DMS79 (cell line): ENCODE measurements around the gene RASA1.
A peak's percentile ranks its signal among the peaks of the same experiment; 100 is the strongest.
"Not testable (repeated sequence)": the region's sequence is repeated elsewhere in the genome, so short reads cannot be mapped to it uniquely, and the experiment has no call there.

ENCODE experiments used
- DNase-seq: peaks from one replicate; lab custom pipeline; 2025; lab: John Stamatoyannopoulos, UW

RASA1 gene

GRCh38 chr5:87267574-87268125, at the start of gene RASA1:
Gene RASA1, plus strand, starts transcription at chr5:87267883. Its CDS starts 569 bp downstream, at chr5:87268452.
- DNase-seq, result peak; percentile 70

- no peak for DNase-seq
These were observed 37.9 kb upstream of the RASA1 start for GRCh38 chr5:87229780-87230179.

GRCh38 chr5:87231037-87231808, 36.5 kb upstream of the RASA1 start:
- DNase-seq, result no peak

GRCh38 chr5:87233143-87233542, 34.5 kb upstream of the RASA1 start:
- DNase-seq, result no peak

GRCh38 chr5:87241555-87241954, 26.1 kb upstream of the RASA1 start:
- no peak for DNase-seq

- no peak for DNase-seq
These were observed 25.4 kb upstream of the RASA1 start for GRCh38 chr5:87242242-87242641.

- no peak for DNase-seq
These were observed 24.4 kb upstream of the RASA1 start for GRCh38 chr5:87243161-87243844.

GRCh38 chr5:87245451-87245850, 22.2 kb upstream of the RASA1 start:
- DNase-seq, result no peak

GRCh38 chr5:87246061-87246460, 21.6 kb upstream of the RASA1 start:
- no peak for DNase-seq

GRCh38 chr5:87252283-87252605, 15.4 kb upstream of the RASA1 start:
- DNase-seq, result no peak

- no peak for DNase-seq
These were observed 13.6 kb upstream of the RASA1 start for GRCh38 chr5:87254035-87254434.

- DNase-seq, result no peak
These were observed 9.2 kb upstream of the RASA1 start for GRCh38 chr5:87258507-87258906.

GRCh38 chr5:87260604-87261192, 7.0 kb upstream of the RASA1 start:
- DNase-seq, result no peak

- no peak for DNase-seq
These were observed 4.2 kb upstream of the RASA1 start for GRCh38 chr5:87263498-87263897.

GRCh38 chr5:87266914-87267573, 639 bp upstream of the RASA1 start:
- no peak for DNase-seq

- DNase-seq, result no peak
These were observed 665 bp downstream of the RASA1 start for GRCh38 chr5:87268126-87268969.

GRCh38 chr5:87268970-87269377, 1.3 kb downstream of the RASA1 start:
- DNase-seq, result no peak

GRCh38 chr5:87270888-87271287, 3.2 kb downstream of the RASA1 start:
- DNase-seq, result not testable (repeated sequence)

- no peak for DNase-seq
These were observed 9.0 kb downstream of the RASA1 start for GRCh38 chr5:87276655-87277054.

- no peak for DNase-seq
These were observed 9.7 kb downstream of the RASA1 start for GRCh38 chr5:87277279-87277835.

- DNase-seq, result no peak
These were observed 11.0 kb downstream of the RASA1 start for GRCh38 chr5:87278590-87279100.
